HEK293 (cell line): ENCODE data around the gene SGSM2.

Experiments used
- FEZF1 ChIP-seq: fragments of 450-650 bp; formaldehyde crosslinking; IDR thresholded peaks from 2 replicates; pipeline ENCODE4 v1.5.1; 2016; ENCODE audit warnings: missing biosample characterization, missing genetic modification characterization
- GLI2 ChIP-seq: fragments of 450-650 bp; formaldehyde crosslinking; IDR thresholded peaks from 2 replicates; pipeline ENCODE4; 2017; ENCODE audit warnings: missing biosample characterization, missing genetic modification characterization, low read depth, borderline replicate concordance
- GLIS2 ChIP-seq: fragments of 450-650 bp; formaldehyde crosslinking; IDR thresholded peaks from 2 replicates; pipeline ENCODE4 v1.5.1; 2016; ENCODE audit warnings: missing biosample characterization, missing genetic modification characterization
- HOXC10 ChIP-seq: sonication (generic); formaldehyde crosslinking; IDR thresholded peaks from 2 replicates; pipeline ENCODE4 v1.8.1; 2023; ENCODE audit warnings: mild to moderate bottlenecking, missing genetic modification reagents
- KLF17 ChIP-seq: fragments of 450-650 bp; formaldehyde crosslinking; IDR thresholded peaks from 2 replicates; pipeline ENCODE4 v1.5.1; 2016; ENCODE audit warnings: missing biosample characterization, missing genetic modification characterization
- SP2 ChIP-seq: fragments of 450-650 bp; formaldehyde crosslinking; IDR thresholded peaks from 2 replicates; pipeline ENCODE4 v1.5.1; 2016; ENCODE audit warnings: missing biosample characterization, missing genetic modification characterization
- ZBTB20 ChIP-seq: fragments of 450-650 bp; formaldehyde crosslinking; IDR thresholded peaks from 2 replicates; pipeline ENCODE4 v1.5.1; 2016; ENCODE audit warnings: missing biosample characterization, missing genetic modification characterization
- ZBTB8A ChIP-seq: fragments of 450-650 bp; formaldehyde crosslinking; IDR thresholded peaks from 2 replicates; pipeline ENCODE4 v1.5.1; 2016; ENCODE audit warnings: missing biosample characterization, missing genetic modification characterization
- ZEB2 ChIP-seq: fragments of 450-650 bp; formaldehyde crosslinking; IDR thresholded peaks from 2 replicates; pipeline ENCODE4 v1.5.1; 2016; ENCODE audit warnings: missing biosample characterization, missing genetic modification characterization
- ZNF133 ChIP-seq: fragments of 450-650 bp; formaldehyde crosslinking; IDR thresholded peaks from 2 replicates; pipeline ENCODE4 v1.5.1; 2016; ENCODE audit warnings: missing biosample characterization, missing genetic modification characterization
- ZNF184 ChIP-seq: fragments of 450-650 bp; IDR thresholded peaks from 2 replicates; pipeline ENCODE4 v1.5.1; 2018; ENCODE audit warnings: missing biosample characterization, mild to moderate bottlenecking, missing genetic modification characterization
- ZNF19 ChIP-seq: fragments of 450-650 bp; formaldehyde crosslinking; IDR thresholded peaks from 2 replicates; pipeline ENCODE4; 2016; ENCODE audit warnings: missing biosample characterization, missing genetic modification characterization, low read depth
- ZNF248 ChIP-seq: fragments of 450-650 bp; formaldehyde crosslinking; IDR thresholded peaks from 2 replicates; pipeline ENCODE4 v1.5.1; 2017; ENCODE audit warnings: missing biosample characterization, missing genetic modification characterization
- ZNF280C ChIP-seq: fragments of 450-650 bp; formaldehyde crosslinking; IDR thresholded peaks from 2 replicates; pipeline ENCODE4 v1.5.1; 2016; ENCODE audit warnings: missing biosample characterization, missing genetic modification characterization
- ZNF621 ChIP-seq: fragments of 450-650 bp; formaldehyde crosslinking; IDR thresholded peaks from 2 replicates; pipeline ENCODE4 v1.5.1; 2017; ENCODE audit warnings: missing biosample characterization, missing genetic modification characterization
- ZNF624 ChIP-seq: fragments of 450-650 bp; formaldehyde crosslinking; IDR thresholded peaks from 2 replicates; pipeline ENCODE4 v1.5.1; 2017; ENCODE audit warnings: missing biosample characterization, missing genetic modification characterization
- ZNF654 ChIP-seq: fragments of 450-650 bp; formaldehyde crosslinking; IDR thresholded peaks from 2 replicates; pipeline ENCODE4 v1.5.1; 2016; ENCODE audit warnings: low read depth, missing biosample characterization, missing genetic modification characterization
- ZNF692 ChIP-seq: fragments of 450-650 bp; formaldehyde crosslinking; IDR thresholded peaks from 2 replicates; pipeline ENCODE4 v1.5.1; 2016; ENCODE audit warnings: missing biosample characterization, missing genetic modification characterization
- ZNF830 ChIP-seq: fragments of 450-650 bp; IDR thresholded peaks from 2 replicates; pipeline ENCODE4 v1.5.0; 2018; ENCODE audit warnings: missing biosample characterization, missing genetic modification characterization, low read depth, mild to moderate bottlenecking, moderate library complexity
- TF ChIP-seq, protein P1 (sequence below): fragments of 450-650 bp; formaldehyde crosslinking; IDR thresholded peaks from 2 replicates; pipeline ENCODE4 v1.5.1; 2017; ENCODE audit warnings: missing biosample characterization, missing genetic modification characterization
- TF ChIP-seq, protein P2 (sequence below): fragments of 450-650 bp; formaldehyde crosslinking; conservative IDR thresholded peaks from 2 replicates; pipeline ENCODE4 v1.5.1; 2016; ENCODE audit warnings: low read depth, missing biosample characterization, missing genetic modification characterization
- TF ChIP-seq, protein P3 (sequence below): fragments of 450-650 bp; formaldehyde crosslinking; IDR thresholded peaks from 2 replicates; pipeline ENCODE4 v1.5.1; 2017; ENCODE audit warnings: missing biosample characterization, missing genetic modification characterization
- TF ChIP-seq, protein P4 (sequence below): fragments of 450-650 bp; formaldehyde crosslinking; IDR thresholded peaks from 2 replicates; pipeline ENCODE4 v1.5.1; 2016; ENCODE audit warnings: missing biosample characterization, missing genetic modification characterization, borderline replicate concordance

The SGSM2 gene

DNA sequence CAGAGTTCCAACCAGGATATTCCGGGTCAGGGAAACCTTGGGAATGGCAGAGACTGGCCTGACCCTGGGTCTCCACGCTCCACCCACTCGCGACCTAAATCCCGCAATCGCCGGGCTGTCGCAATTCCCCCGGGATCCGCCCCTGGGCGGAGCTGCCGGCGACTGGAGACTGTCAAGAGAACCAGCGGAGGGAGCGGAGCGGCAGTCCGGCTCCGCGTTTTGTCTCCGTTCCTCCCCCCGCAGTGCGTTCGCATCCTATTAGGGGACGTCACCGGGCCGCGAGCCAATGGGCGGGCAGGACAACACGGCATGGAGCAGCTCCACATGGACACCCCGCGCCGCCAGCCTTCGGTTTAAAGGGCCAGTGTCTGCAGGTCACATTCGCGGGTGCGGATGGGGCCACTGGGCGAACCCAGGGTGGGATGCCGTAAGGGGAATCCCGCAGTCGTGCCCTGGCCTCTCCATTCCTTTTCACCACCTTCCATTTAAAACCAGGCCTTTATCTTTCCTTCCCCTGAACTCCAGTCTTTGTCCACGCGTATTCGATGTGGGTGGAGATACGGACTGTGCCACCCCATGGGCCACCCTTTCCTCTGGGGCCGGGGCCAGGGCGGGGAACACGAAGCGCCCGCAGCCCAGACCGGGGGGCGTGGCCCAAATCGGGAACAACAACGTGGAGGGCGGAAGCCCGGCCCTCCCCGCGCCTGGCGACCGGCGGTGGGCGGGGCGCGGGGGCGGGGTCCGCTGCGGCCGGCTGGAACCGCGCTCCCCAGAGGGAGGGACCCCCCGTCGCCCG lies 64.3 kb downstream of the SGSM2 start (continued):
- TF ChIP-seq KLF17 (tag by site-specific recombination): peak; percentile 88
- peak; percentile 48; the same call in 1 of the 2 replicates for TF ChIP-seq FEZF1 (tag by site-specific recombination)
- peak; percentile 99 for TF ChIP-seq GLIS2 (tag by site-specific recombination)
- TF ChIP-seq ZNF692 (tag by site-specific recombination): peak; percentile 99
- no peak for TF ChIP-seq HOXC10 (CRISPR knock-in tag)
- no peak for TF ChIP-seq ZNF621
- TF ChIP-seq, protein P1, sequence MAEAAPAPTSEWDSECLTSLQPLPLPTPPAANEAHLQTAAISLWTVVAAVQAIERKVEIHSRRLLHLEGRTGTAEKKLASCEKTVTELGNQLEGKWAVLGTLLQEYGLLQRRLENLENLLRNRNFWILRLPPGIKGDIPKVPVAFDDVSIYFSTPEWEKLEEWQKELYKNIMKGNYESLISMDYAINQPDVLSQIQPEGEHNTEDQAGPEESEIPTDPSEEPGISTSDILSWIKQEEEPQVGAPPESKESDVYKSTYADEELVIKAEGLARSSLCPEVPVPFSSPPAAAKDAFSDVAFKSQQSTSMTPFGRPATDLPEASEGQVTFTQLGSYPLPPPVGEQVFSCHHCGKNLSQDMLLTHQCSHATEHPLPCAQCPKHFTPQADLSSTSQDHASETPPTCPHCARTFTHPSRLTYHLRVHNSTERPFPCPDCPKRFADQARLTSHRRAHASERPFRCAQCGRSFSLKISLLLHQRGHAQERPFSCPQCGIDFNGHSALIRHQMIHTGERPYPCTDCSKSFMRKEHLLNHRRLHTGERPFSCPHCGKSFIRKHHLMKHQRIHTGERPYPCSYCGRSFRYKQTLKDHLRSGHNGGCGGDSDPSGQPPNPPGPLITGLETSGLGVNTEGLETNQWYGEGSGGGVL (tag by site-specific recombination): no peak
- TF ChIP-seq ZNF133 (tag by site-specific recombination): no peak
- TF ChIP-seq ZEB2: peak; percentile 96
- TF ChIP-seq, protein P2, sequence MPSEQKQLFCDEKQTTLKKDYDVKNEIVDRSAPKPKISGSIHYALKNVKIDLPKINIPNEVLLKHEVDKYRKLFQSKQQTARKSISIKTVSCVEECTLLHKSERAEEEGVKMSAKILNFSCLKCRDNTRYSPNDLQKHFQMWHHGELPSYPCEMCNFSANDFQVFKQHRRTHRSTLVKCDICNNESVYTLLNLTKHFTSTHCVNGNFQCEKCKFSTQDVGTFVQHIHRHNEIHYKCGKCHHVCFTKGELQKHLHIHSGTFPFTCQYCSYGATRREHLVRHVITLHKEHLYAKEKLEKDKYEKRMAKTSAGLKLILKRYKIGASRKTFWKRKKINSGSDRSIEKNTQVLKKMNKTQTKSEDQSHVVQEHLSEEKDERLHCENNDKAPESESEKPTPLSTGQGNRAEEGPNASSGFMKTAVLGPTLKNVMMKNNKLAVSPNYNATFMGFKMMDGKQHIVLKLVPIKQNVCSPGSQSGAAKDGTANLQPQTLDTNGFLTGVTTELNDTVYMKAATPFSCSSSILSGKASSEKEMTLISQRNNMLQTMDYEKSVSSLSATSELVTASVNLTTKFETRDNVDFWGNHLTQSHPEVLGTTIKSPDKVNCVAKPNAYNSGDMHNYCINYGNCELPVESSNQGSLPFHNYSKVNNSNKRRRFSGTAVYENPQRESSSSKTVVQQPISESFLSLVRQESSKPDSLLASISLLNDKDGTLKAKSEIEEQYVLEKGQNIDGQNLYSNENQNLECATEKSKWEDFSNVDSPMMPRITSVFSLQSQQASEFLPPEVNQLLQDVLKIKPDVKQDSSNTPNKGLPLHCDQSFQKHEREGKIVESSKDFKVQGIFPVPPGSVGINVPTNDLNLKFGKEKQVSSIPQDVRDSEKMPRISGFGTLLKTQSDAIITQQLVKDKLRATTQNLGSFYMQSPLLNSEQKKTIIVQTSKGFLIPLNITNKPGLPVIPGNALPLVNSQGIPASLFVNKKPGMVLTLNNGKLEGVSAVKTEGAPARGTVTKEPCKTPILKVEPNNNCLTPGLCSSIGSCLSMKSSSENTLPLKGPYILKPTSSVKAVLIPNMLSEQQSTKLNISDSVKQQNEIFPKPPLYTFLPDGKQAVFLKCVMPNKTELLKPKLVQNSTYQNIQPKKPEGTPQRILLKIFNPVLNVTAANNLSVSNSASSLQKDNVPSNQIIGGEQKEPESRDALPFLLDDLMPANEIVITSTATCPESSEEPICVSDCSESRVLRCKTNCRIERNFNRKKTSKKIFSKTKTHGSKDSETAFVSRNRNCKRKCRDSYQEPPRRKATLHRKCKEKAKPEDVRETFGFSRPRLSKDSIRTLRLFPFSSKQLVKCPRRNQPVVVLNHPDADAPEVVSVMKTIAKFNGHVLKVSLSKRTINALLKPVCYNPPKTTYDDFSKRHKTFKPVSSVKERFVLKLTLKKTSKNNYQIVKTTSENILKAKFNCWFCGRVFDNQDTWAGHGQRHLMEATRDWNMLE (tag by site-specific recombination): no peak
- TF ChIP-seq GLI2 (tag by site-specific recombination): no peak
- no peak for TF ChIP-seq ZNF830 (tag by site-specific recombination)
- TF ChIP-seq, protein P3, sequence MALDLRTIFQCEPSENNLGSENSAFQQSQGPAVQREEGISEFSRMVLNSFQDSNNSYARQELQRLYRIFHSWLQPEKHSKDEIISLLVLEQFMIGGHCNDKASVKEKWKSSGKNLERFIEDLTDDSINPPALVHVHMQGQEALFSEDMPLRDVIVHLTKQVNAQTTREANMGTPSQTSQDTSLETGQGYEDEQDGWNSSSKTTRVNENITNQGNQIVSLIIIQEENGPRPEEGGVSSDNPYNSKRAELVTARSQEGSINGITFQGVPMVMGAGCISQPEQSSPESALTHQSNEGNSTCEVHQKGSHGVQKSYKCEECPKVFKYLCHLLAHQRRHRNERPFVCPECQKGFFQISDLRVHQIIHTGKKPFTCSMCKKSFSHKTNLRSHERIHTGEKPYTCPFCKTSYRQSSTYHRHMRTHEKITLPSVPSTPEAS (tag by site-specific recombination): no peak
- no peak for TF ChIP-seq ZNF184 (tag by site-specific recombination)
- no peak for TF ChIP-seq ZNF248 (tag by site-specific recombination)
- TF ChIP-seq ZBTB20 (tag by site-specific recombination): peak; percentile 87
- TF ChIP-seq SP2 (tag by site-specific recombination): peak; percentile 81
- no peak for TF ChIP-seq ZNF280C (tag by site-specific recombination)
- TF ChIP-seq, protein P4, sequence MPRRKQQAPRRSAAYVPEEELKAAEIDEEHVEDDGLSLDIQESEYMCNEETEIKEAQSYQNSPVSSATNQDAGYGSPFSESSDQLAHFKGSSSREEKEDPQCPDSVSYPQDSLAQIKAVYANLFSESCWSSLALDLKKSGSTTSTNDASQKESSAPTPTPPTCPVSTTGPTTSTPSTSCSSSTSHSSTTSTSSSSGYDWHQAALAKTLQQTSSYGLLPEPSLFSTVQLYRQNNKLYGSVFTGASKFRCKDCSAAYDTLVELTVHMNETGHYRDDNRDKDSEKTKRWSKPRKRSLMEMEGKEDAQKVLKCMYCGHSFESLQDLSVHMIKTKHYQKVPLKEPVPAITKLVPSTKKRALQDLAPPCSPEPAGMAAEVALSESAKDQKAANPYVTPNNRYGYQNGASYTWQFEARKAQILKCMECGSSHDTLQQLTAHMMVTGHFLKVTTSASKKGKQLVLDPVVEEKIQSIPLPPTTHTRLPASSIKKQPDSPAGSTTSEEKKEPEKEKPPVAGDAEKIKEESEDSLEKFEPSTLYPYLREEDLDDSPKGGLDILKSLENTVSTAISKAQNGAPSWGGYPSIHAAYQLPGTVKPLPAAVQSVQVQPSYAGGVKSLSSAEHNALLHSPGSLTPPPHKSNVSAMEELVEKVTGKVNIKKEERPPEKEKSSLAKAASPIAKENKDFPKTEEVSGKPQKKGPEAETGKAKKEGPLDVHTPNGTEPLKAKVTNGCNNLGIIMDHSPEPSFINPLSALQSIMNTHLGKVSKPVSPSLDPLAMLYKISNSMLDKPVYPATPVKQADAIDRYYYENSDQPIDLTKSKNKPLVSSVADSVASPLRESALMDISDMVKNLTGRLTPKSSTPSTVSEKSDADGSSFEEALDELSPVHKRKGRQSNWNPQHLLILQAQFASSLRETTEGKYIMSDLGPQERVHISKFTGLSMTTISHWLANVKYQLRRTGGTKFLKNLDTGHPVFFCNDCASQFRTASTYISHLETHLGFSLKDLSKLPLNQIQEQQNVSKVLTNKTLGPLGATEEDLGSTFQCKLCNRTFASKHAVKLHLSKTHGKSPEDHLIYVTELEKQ (tag by site-specific recombination): no peak
- no peak for TF ChIP-seq ZNF19 (tag by site-specific recombination)
- no peak for TF ChIP-seq ZNF654 (tag by site-specific recombination)
- TF ChIP-seq ZNF624 (tag by site-specific recombination): no peak
- TF ChIP-seq ZBTB8A (tag by site-specific recombination): peak; percentile 91
